ENCODE results near the gene HDAC5. TPM values are rescaled to one million over a fixed set of nuclear protein-coding genes. Genes with fewer than 3 reads are reported as not detected.

Gene HDAC5
- polyA plus RNA-seq, 1 of the 3 experiments (the other 2 are of a cell fraction): 19.0 TPM

DNA sequence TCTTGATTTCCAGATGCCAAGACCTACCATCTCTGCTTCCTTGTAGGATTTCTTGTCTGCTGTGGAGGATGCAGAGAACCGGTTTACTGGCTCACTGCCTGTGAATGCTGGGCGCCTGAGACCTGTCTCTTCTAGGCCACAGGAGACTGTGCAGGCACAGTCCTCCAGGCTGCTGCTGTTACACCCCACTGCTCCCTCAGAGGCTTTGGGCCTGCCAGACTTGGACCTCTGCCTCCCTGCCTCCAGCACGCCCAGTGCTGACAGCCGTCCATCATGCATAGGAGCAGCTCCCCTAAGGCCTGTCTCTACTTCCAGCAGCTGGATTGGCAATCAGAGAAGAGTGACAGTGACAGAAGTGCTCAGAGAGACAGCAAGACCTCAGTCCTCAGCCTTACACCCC, 24.4 kb upstream of the HDAC5 start:
- WGBS (ENCODE audit: low lambda C conversion rate): 94% methylated on average over 3 of the region's 4 CpGs
- H3K4me1 ChIP-seq (ENCODE audit: control insufficient read depth in 1 of 2, insufficient read depth in 2 of 2, low read depth in 1 of 2, low read length in 1 of 2): peaks cover 0 to 2% of the 10 kb centered on the region in 2 experiments; a peak in 1 of 4 replicates
- no peak overlapping the region for H2AFZ ChIP-seq (ENCODE audit: low read depth)
- no peaks in the 10 kb centered on the region for H3K9me3 ChIP-seq
- CTCF ChIA-PET: no interaction called here
- H3K4me3 ChIP-seq (ENCODE audit: low read depth in 2 of 2, low read length in 1 of 2): no peak overlapping the region
- no peaks in the 10 kb centered on the region for H4K20me1 ChIP-seq (ENCODE audit: insufficient read depth)
- DNase-seq: no peak
- no peak overlapping the region for H3K27ac ChIP-seq (ENCODE audit: low read depth in 2 of 2, low read length in 1 of 2)
- peaks cover 55% of the 10 kb centered on the region for H3K79me2 ChIP-seq (ENCODE audit: insufficient read depth)
- H3K27me3 ChIP-seq (ENCODE audit: insufficient read depth): no peaks in the 10 kb centered on the region
- peaks cover 0 to 8% of the 10 kb centered on the region in 2 experiments for H3K36me3 ChIP-seq (replicated peaks in 1 of 2; ENCODE audit: control insufficient read depth in 1 of 2, insufficient read depth in 2 of 2, low read length in 1 of 2)
- H3K4me2 ChIP-seq: no peak overlapping the region
- TF ChIP-seq, protein P1, sequence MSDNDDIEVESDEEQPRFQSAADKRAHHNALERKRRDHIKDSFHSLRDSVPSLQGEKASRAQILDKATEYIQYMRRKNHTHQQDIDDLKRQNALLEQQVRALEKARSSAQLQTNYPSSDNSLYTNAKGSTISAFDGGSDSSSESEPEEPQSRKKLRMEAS (IDR thresholded peaks at IDR 0.05; ENCODE audit: low read depth): no peak
- TF ChIP-seq YY1 (IDR thresholded peaks at IDR 0.05; ENCODE audit: low read depth) (no peak), RFX5 (IDR thresholded peaks at IDR 0.05; ENCODE audit: low read length) (no peak), TEAD4 (IDR thresholded peaks at IDR 0.05; ENCODE audit: borderline replicate concordance, insufficient read depth) (no peak), POLR2AphosphoS5 (IDR thresholded peaks at IDR 0.05; ENCODE audit: low read depth, low read length) (no peak), MXI1 (IDR thresholded peaks at IDR 0.05; ENCODE audit: low read depth, low read length) (no peak), FOSL2 (IDR thresholded peaks at IDR 0.05; ENCODE audit: borderline replicate concordance, low read depth) (no peak), RCOR1 (IDR thresholded peaks at IDR 0.05; ENCODE audit: low read length) (no peak), JUND (IDR thresholded peaks at IDR 0.05) (no peak)
- TF ChIP-seq, protein P2, sequence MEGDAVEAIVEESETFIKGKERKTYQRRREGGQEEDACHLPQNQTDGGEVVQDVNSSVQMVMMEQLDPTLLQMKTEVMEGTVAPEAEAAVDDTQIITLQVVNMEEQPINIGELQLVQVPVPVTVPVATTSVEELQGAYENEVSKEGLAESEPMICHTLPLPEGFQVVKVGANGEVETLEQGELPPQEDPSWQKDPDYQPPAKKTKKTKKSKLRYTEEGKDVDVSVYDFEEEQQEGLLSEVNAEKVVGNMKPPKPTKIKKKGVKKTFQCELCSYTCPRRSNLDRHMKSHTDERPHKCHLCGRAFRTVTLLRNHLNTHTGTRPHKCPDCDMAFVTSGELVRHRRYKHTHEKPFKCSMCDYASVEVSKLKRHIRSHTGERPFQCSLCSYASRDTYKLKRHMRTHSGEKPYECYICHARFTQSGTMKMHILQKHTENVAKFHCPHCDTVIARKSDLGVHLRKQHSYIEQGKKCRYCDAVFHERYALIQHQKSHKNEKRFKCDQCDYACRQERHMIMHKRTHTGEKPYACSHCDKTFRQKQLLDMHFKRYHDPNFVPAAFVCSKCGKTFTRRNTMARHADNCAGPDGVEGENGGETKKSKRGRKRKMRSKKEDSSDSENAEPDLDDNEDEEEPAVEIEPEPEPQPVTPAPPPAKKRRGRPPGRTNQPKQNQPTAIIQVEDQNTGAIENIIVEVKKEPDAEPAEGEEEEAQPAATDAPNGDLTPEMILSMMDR (IDR thresholded peaks at IDR 0.05): no peak
- TF ChIP-seq, protein P3, sequence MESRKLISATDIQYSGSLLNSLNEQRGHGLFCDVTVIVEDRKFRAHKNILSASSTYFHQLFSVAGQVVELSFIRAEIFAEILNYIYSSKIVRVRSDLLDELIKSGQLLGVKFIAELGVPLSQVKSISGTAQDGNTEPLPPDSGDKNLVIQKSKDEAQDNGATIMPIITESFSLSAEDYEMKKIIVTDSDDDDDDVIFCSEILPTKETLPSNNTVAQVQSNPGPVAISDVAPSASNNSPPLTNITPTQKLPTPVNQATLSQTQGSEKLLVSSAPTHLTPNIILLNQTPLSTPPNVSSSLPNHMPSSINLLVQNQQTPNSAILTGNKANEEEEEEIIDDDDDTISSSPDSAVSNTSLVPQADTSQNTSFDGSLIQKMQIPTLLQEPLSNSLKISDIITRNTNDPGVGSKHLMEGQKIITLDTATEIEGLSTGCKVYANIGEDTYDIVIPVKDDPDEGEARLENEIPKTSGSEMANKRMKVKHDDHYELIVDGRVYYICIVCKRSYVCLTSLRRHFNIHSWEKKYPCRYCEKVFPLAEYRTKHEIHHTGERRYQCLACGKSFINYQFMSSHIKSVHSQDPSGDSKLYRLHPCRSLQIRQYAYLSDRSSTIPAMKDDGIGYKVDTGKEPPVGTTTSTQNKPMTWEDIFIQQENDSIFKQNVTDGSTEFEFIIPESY (IDR thresholded peaks at IDR 0.05; ENCODE audit: borderline replicate concordance, low read depth): no peak
- POLR2A ChIA-PET: interaction anchor here (0.9 kb wide), 1 partner anchor 24 kb away, joined by 3 read pairs; the partner anchor contains the start of gene HDAC5
- no peak overlapping the region for H3K9ac ChIP-seq
- no peaks in the 10 kb centered on the region for H3K9me2 ChIP-seq
- H3F3A ChIP-seq (replicated peaks; ENCODE audit: insufficient read depth): no peaks in the 10 kb centered on the region
